Activated CD4-positive, alpha-beta T cell treated with anti-CD3 and anti-CD28 coated beads, Interleukin-2, amount 50 U/mL, for 48 hours (primary cell): Measurements from ENCODE around the gene DCTN4.
"Not testable (repeated sequence)": the region's sequence is repeated elsewhere in the genome, so short reads cannot be mapped to it uniquely, and the experiment has no call there.

ENCODE experiments used
- DNase-seq, 2 experiments: peaks; one replicate each; pipeline ENCODE4 v3.0.0-alpha.2; 2020

Gene DCTN4

DNA sequence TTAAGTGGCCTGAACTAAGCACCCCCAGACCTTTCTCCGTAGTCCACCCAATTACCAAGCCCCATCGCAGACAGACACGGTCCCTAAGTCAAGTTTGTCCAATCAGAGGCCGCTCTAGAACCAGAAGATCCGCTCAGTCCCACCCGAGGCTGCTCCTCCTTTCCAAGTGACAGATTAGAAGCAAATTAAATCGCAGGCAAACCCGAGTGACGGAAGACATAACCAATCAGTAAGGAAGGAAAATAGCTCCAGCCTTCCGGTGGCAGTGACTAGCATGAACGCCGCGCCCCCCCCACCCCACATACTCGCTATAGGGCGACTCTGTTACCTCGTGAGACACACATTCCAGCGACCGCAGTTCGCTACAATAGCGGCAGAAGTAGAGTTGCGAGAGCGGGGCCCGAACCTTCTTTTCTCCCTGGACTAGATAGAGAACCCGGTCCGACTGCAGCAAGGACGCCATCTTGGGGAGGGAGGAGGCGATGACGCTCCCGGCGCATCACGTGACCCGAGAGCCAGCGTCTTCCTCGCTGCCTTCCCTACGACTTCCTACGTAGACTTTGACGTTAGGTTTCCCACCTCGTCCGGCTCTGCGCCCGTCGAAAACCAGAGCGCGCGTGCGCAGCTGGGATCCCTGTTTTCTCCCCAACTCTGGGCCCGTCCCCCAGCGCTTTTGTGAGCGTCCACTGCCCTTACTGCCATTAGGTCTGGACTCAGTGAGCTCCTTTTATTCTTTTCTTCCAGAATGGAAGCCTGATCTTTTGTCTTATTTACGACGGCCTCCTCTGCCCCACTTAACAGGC is at the start of gene DCTN4:
DCTN4 (minus strand) TSS at position 487 of the 803 bp plus-strand sequence; CDS start at position 463, 24 bp downstream.
- DNase-seq, result peak; percentile 95

DNA sequence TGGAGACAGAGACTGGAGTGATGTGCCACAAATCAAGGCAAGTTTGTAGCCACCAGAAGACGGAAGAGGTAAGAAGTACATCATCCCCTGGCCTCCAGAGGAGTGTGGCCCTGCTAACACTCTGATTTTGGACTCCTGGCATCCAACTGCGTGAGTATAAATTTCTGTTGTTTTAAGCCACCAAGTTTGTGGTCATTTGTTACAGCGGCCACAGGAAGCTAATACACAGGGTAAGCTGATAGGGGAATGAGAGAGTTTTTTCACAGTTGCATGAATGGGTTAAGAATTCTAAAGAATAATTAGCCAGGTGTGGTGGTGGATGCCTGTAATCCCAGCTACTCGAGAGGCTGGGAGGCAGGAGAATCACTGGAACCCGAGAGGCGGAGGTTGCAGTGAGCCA is 45.6 kb upstream of the DCTN4 start:
- DNase-seq, result no peak

DNA sequence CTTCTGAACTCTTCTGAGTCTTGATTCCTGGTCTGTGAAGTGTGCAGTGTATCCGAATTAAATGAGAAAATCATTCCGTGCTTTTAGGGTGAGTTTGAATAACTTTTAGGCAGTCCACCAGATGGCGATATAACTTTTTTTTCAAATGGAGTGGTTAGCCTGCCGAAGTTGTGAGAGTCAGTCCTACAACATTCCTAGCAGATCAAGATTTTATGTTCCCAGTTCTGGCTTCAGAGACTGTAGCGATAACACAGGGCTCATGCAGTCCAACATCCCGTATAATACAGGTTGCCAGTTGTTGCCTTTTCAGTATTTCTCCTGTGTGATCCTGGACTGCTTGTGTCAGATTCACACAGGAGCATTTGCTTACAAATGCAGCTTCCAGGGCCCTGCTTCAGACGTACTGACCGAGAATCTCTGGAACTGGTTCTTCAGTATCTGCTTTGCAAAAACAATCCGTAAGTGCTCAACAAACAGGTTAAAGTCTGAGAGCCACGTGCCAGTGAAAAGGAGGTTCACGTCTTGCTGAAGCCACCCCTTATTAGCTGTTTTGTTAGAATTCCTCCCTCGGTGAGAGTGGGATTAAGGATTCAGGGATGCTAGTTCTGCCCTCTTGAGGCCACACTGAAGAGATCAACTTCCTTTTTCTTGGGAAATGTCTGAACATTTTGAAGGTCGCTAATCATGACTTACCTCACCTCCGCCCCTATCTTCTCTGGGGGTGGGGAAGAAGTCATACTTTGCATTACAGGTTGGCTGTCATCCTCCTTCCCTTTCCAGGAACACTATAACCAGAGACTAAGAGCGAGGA is 42.5 kb upstream of the DCTN4 start:
- no peak for DNase-seq

DNA sequence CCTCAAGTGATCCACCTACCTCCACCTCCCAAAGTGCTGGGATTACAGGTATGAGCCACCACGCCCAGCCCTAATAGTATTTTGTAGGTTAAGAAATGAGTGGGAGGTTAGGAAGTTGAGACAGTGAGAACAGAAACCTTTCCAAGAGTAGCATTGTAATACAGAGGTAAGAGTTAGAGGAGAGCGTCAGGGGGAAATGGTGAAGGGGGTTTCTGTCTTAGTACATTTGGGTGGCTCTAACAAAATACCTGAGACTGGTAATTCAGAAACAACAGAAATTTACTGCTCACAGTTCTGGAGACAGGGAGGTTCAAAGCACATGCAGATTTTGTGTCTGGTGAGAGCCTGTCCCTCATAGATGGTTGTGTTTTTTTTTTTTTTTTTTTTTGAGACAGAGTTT is 38.6 kb upstream of the DCTN4 start:
- DNase-seq, result no peak

DNA sequence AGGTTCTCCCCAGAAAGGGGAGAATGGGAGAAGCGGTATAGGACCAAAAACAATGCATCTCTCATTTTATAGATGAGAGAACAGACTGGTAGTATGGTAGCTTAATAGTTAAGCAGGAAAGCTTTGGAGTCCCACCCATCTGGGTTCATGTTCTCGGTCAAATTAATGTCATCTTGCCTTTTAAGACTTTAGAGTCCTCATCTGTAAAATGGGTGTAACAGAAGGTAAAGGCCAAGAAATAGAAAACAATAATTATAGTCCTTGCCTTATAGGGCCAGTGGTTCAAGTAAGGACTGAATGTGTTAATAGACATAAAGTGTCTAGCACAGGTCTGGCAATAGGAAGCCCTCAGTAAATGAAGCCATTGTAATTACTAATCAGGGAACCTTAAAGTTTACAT is 36.1 kb upstream of the DCTN4 start:
- no peak for DNase-seq

DNA sequence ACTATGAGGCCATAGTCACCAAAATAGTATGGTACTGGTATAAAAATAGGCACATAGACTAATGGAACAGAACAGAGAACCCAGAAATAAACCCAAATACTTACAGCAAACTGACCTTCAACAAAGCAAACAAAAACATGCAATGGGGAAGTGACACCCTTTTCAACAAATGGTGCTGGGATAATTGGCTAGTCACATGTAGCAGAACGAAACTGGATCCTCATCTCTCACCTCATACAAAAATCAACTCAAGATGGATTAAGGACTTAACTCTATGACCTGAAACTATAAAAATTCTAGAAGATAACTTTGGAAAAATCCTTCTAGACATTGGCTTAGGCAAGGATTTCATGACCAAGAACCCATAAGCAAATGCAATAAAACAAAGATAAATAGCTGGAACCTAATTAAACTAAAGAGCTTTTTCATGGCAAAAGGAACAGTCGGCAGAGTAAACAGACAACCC is 34.6 kb upstream of the DCTN4 start:
- not testable (repeated sequence) for DNase-seq

DNA sequence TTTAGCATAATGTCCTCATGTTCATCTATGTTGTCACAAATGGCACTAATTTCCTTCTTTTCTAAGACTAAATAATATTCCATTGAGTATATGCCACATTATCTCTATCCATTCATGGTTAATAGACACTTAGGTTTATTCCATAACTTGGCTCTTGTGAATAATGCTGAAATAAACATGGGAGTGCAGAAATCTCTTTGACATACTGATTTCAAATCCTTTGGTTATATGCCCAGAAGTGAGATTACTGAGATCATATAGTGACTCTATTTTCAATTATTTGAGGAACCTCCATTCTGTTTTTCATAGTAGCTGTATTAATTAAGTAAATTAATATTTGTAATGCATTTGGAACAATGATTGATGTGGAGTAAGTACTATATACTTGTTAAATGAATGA is 32.7 kb upstream of the DCTN4 start:
- DNase-seq, result no peak

DNA sequence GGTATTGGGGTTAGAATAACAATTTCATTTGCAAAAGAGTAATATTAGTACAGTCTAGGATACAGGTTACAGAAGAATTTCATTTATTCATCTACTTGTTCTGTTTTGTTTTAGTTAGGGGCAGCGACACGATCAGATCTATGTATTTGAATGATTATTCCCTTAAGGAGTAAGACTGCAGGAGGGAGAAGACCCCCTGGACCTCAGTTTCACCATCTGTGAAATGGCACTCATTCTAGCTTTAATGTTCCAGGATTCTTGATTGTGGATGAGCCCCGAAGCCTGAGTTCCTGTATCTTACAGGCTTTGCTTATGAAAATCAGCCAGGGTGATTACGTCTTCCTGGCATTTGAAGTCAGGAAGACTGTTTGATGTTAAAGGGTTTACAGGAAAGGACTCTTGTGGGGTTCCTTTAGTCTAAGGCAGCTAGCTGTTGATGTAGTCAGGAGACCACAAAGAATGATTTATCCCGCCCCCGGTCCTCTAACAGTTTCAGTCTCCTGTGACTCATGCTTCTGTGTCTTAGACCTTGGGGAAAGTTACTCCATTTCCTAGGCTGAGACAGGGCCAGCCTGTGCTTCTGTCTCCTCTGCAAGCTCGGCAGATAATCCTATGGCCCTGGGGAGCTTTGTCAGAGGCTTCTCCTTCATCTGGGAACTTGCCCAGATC is 31.3 kb upstream of the DCTN4 start:
- peak; percentile 63 to 78 for DNase-seq

DNA sequence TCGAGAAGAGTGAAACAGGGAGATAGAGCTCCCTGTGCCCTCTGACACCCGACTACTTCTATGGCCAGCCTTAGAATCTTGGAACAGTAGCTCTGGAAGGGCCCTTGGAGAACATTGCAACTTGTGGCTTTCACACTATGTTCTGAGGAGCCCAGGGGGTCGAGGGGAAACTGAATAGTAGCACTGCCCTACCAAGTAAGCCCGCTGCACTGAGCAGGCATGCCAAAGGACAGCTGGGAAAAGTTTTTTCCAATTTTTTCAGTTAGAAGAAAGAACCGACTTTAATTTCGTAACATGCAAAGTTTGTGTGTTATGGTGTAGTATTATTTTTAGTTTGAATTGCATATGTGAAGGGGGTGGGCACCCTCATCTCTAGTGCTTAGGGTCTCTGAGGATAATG is 30.6 kb upstream of the DCTN4 start:
- no peak for DNase-seq

DNA sequence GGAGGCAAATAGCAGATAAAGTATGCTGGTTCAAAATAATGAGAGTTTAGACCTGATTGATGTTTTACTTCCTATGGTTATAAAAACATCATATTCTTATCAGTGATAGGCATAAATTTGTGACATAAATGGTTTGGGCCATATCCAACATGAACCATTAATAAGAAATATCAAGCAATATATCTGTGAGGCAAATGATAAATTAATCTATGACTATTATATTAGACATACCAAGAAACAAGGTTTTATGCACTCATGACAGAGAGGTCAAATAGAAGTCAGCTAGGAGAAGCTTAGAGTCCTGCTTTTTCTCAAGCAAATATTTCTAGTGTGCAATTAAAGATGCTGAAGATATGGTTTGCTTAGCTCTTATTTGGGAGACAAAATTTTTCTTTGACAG is 30.2 kb upstream of the DCTN4 start:
- DNase-seq, result no peak

DNA sequence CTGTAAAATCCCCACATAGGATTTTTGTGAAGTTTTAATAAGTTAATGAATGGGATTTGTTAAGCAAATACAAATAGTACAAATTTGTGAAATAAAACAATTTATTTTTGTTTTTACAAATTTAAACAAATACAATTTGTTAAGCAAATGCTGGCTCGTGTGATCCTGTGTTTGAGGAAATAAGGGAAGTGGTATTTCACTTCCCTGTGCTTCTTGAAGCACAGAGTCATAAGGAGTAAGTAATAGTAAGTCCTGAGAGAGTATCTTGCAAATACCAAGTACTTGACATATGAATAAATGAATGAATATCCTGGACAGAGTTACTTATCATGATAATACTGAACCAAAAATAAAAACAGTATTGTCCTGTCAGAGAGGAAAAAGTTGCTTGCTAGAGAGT is 28.8 kb upstream of the DCTN4 start:
- no peak for DNase-seq

DNA sequence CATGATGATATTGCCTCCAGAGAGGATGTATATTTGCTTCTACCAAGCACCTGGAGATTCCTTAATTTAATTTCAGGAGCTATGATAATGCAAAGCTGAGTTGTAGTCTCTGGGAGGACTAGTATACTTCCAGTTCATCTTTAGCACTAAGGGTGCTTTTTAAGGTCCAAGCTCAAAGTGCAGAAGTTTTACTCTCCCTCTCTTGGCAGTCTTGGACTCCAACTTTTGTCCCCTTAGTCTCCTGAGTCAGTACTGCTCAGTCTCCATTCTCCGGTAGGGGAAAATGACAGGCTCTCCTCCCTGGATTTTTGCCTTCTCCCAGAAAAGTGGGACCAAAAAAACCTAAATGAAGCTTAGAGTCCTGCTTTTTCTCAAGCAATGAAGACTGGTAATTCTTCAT is 28.1 kb upstream of the DCTN4 start:
- no peak for DNase-seq

DNA sequence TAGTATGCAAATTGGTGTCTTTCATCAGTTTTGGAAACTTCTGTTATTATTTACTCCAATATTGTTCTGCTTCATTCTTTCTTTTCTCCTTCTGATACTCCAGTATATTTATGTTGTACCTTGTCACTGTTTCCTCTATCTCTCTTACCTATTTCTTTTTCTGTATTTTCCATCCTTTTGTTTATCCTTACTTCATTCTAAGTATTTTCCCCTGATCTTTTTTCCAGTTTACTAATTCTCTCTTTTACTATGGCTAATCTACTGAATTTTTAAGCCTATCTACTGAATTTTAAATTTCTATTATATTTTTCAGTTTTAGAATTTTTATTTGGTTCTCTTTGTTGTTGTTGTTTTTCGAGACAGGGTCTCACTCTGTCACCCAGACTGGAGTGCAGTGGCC is 27.1 kb upstream of the DCTN4 start:
- no peak for DNase-seq

DNA sequence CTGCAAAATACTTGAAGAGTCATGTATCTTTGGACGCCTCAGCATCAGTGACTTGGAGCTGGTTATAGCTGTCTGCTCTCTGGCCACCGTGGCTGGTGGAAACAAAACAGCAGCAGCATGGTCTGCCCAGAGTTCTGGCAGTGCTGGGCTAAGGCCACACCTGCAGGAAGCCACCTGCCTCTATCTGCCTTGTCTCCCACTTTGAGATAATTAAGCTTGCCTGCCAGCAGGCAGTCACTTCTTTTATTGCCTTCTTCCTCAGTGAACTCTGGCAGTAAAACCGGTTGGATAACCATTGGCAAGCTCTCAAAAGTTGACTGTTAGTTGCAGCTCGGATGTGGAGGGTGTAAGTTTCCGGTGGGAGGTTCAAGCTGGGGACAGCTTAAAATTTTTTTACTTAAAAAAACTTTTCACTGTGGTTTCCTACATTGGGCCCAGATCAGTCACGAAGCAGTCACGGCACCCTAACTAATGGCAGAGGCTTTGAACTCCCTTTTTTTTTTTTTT is 24.7 kb upstream of the DCTN4 start:
- peak; percentile 46 to 68 for DNase-seq

DNA sequence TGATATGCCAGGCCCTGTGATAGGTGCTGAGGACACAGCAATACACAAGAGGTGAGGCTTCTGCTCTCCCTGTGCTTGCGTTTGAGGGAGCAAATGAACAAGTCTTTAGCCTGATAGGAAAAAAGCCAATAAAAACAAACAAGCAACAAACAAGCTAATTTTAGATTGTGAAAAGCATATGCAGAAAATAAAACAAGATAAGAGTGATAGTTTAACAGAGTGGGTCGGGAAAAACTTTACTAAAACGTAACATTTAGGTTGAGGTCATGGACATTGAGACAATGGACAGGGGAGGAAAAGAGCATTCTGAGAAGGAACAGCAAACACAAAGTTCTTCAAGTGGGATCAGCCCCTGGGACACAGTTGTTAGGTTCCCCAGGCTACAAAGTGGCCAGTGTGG is 24.0 kb upstream of the DCTN4 start:
- no peak for DNase-seq

DNA sequence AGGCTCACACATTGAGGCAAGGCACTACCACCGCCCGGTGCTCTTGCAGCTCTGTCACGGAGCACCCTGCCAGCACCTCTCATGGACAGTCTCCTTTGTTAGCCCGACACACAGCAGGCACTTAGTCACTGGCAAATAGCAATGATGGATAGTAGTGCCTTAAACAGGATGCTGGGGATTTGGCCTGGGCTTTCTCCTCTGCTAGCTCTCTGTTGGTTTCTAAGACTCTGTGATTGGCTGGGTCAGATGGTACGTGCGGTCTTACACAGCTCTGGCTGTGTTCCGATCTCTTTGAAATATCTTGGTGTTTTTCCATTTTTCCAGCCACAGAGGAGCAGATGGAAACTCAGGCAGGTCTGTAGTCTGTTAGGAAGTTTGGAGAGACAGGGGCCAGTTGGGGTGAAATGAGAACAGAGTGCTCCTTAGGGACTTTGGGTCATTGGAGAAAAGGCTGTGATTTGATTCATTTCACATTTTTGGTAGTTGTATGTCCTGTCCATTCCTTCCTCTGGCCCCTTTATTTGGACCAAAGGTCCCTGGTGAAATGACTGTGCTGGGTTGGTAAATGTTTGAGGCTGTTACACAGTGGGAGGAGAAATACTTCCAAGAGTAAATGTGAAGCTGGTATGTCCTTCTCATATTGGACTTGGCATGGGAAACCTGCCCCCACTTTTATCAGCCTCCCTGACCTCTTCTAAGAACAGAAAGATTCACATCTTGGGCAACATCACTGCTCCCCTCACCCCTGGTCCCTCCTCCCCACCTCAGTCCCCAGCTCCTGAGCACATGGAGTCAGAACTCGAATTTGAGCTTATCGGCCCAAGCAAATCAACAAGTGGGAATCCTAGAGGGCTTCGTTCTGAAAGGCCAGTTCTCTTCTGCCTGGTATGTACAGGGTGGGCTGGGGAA is 23.1 kb upstream of the DCTN4 start:
- no peak for DNase-seq

DNA sequence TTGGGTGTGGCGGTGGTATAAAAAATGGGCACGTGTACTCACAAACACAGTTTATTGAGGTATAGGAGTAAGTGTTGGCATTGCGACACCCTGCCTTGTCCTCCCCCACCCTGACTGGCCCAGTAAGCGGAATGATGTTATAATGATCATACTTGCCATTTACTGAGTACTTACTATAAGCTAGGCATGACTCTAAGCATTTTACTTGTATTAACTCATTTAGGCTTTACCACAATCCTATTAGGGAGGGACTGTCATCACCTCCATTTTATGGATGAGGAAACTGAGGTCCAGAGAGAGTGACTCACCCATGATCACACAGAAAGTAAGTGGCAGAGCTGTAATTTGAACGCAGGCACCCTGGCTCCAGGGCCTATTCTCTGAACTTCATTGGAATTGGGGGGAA is 22.0 kb upstream of the DCTN4 start:
- DNase-seq, result no peak

DNA sequence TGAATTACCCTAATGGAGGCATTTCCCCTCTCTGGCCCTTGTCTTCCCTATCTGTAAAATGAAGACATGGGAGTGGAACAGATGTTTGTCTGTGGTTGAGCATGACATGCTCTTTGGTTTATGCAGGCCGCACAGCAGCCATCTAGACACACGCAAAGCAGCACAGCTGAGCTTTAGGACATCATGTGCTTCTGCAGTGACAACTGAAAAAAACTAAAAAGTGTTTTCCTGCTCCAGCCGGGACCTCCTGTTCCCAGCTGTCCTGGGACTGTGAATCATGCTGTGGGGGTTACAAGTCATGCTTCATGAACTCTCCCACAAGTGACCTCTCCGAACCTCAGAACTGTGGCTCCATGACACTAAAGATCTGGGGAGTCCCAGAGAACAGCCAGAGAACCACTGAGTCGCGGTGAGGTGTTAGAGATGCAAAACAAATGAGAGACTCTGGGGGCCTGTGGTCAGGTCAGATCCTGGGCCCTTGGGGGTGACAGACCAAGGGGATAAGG is 21.4 kb upstream of the DCTN4 start:
- DNase-seq, result peak; percentile 38 to 54

DNA sequence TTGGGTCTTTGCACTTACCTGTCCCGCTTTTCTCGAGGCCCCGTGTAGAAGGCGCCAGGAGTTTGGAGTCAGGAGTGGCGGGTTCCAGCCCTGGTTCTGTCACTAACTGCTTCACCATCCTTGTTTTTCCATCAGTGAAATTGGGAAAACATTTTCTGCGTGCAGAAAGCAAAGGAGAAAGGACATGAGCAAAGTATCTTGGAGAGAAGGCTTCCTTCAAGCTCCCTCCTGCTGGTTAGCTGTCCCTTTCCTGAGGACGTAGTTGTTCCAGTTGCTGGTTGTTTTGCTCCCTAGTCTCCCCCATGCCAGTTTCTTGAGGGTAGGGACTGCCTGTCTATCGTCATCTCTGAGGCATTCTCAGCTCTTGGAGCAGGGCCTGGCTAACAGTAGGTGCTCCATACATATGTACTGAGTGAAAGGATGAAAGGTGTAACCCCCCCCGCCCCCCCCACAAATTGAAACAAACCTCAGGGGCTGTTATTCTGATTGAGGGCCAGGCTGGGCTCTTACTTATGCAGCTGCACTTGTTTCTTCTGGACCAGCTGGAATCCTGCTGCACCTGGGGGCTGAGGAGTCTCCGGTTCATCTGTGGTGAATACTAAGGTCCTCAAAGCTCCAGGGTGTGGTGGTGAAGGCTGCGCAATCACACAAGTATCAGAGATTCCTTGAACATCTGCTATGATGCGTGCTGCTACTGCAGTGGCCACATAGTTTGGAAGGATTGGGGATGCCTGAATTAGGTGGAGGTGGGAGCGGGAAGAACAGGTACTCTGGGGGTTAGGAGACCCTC is 20.8 kb upstream of the DCTN4 start:
- DNase-seq, result no peak

DNA sequence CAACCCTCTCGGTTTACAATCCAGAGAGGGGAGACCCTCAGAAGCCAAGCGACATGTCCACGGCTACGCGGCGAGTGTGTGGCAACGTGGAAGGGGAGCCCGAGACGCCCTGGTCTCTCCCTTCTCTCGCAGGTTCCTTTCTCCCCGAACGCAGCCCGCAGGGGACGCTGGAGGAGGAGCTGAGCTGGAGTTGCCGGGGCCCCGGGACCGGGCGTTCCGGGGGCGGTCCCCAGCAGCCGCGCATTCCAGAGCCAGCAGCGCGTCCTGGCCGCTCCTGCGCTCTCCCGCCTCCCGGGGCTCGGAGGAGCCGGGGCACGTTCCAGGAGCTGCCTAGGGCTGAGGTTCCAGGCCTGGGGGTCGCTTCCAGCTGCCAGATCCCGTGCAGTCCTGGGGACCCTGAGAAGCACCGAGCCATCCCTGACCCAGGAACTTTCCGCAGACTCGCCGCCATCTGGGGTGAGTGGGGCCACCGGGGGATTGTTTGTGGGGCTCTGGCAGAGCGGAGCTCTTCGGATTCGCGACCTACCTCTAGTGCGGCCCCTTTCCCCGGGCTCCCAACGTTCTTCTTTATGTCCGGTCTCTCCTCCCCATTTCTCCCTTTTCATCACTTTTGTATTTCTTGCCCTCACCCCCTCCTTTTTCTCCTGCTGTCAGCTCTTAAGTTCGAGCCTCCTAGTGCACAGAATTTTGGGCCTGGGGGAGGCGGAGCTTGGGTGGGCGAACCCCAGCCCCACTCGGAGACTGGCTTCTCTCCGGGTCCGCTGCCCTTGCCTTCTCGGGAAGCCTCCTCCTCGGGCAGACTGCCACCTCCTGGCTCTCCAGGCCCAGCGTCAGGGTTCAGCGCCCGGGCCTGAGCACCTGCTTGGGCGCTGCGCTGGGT is 19.9 kb upstream of the DCTN4 start, which contains the start of gene SMIM3:
SMIM3 (plus strand) TSS at position 241 of the 880 bp plus-strand sequence. CDS start 16,684 bp downstream, outside the sequence.
- peak; percentile 74 to 78 for DNase-seq
